Caco-2 (cell line): ENCODE results near the gene OR10A6. TPM values are rescaled to one million over a fixed set of nuclear protein-coding genes. Genes with fewer than 3 reads are reported as not detected.

Experiments used
- BruUV-seq: library from RNA; stranded (reverse); fragments of 400-500 nt; replicated peaks from 2 replicates; lab custom pipeline; 2021; lab: Mats Ljungman, UMichigan
- CTCF ChIA-PET: fragments of 300-600 bp; sonication (Branson Sonifier 250); formaldehyde crosslinking; loops from one replicate; lab custom pipeline; 2022; ENCODE audit warnings: antibody characterized with exemption; lab: Charles Lee
- POLR2A ChIA-PET: fragments of 300-600 bp; sonication (Branson Sonifier 250); formaldehyde crosslinking; loops from one replicate; lab custom pipeline; 2022; ENCODE audit warnings: antibody characterized with exemption; lab: Charles Lee
- DNase-seq, 2 experiments: peaks; one replicate each; pipeline versions ENCODE4 v3.0.0 to v3.0.0-alpha.2; 2020 to 2022
- H3K27me3 ChIP-seq: replicated peaks from 2 replicates; pipeline ENCODE4 v1.6.0; 2011; ENCODE audit warnings: low read length; ENCODE audit not compliant: control insufficient read depth, insufficient read depth
- H3K36me3 ChIP-seq: 2 replicates; pipeline ENCODE4 v1.5.1; 2011; ENCODE audit warnings: low read length; ENCODE audit not compliant: control insufficient read depth, insufficient read depth
- H3K4me1 ChIP-seq: fragments of 250-450 bp; sonication (Bioruptor Pico); 2 replicates; pipeline ENCODE4 v1.5.1; 2020; ENCODE audit warnings: mild to moderate bottlenecking
- H3K4me3 ChIP-seq: 2 replicates; pipeline ENCODE4 v1.5.1; 2011; ENCODE audit warnings: low read depth, mild to moderate bottlenecking, control low read depth, low read length
- H3K9me3 ChIP-seq: fragments of 250-450 bp; sonication (Bioruptor Pico); 2 replicates; pipeline ENCODE4 v1.5.1; 2020; ENCODE audit warnings: mild to moderate bottlenecking, moderate library complexity
- H3K27ac Mint-ChIP-seq: one replicate; pipeline ENCODE4 v1.8.0; 2022; ENCODE audit warnings: mixed read lengths; ENCODE audit not compliant: unreplicated experiment
- H3K27me3 Mint-ChIP-seq: one replicate; pipeline ENCODE4 v1.8.0; 2022; ENCODE audit warnings: mixed read lengths; ENCODE audit not compliant: insufficient read depth, unreplicated experiment
- H3K36me3 Mint-ChIP-seq: one replicate; pipeline ENCODE4 v1.8.0; 2022; ENCODE audit warnings: mild to moderate bottlenecking, mixed read lengths; ENCODE audit not compliant: insufficient read depth, unreplicated experiment
- H3K4me1 Mint-ChIP-seq: one replicate; pipeline ENCODE4 v1.8.0; 2022; ENCODE audit warnings: low read depth, mixed read lengths; ENCODE audit not compliant: unreplicated experiment
- H3K4me3 Mint-ChIP-seq: one replicate; pipeline ENCODE4 v1.8.0; 2022; ENCODE audit warnings: mild to moderate bottlenecking, moderate library complexity, mixed read lengths; ENCODE audit not compliant: unreplicated experiment
- H3K9me3 Mint-ChIP-seq: one replicate; pipeline ENCODE4 v1.8.0; 2022; ENCODE audit warnings: mixed read lengths; ENCODE audit not compliant: unreplicated experiment
- CTCF ChIP-seq, 2 experiments: fragments of 200-600 bp in 1 of 2; IDR thresholded peaks; 1 replicate in 1 of 2; 2 replicates in 1 of 2; pipeline versions ENCODE4 v1.5.1 to v1.8.0; 2011 to 2022; ENCODE audit warnings: antibody characterized with exemption in 1 of 2, control low read depth in 1 of 2, inconsistent platforms in 1 of 2, low read depth in 1 of 2, low read length in 1 of 2, mild to moderate bottlenecking in 1 of 2, moderate library complexity in 1 of 2; ENCODE audit not compliant: insufficient read depth in 1 of 2, severe bottlenecking in 1 of 2, unreplicated experiment in 1 of 2
- intact Hi-C: fragments of 100-400 bp; cut with micrococcal nuclease; formaldehyde crosslinking; loops from one replicate; pipeline ENCODE4 v1.10.0; 2022; ENCODE audit not compliant: unreplicated experiment
- total RNA-seq: library from RNA; stranded (reverse); gene quantifications from 2 replicates; pipeline ENCODE4 v1.2.3, GENCODE V29; 2022

OR10A6 gene
- total RNA-seq, 1 experiment from 2014 or later = not detected

- H3K4me1 Mint-ChIP-seq = no peaks in the 10 kb centered on the region
- no peak overlapping the region for H3K4me3 Mint-ChIP-seq
- peaks cover 14% of the 10 kb centered on the region for H3K36me3 Mint-ChIP-seq
- Histone ChIP-seq H3K36me3 (no peaks in the 10 kb centered on the region), H3K9me3 (peaks cover 11% of the 10 kb centered on the region; the same call in 1 of the 2 replicates), H3K4me1 (peaks cover 10% of the 10 kb centered on the region), H3K4me3 (no peak overlapping the region), H3K27me3 (no peaks in the 10 kb centered on the region)
- H3K27ac Mint-ChIP-seq = no peak overlapping the region
- intact Hi-C loops = no loop called here
- DNase-seq = no peak
- TF ChIP-seq CTCF (IDR thresholded peaks at IDR 0.05; ENCODE audit: insufficient read depth in 1 of 2, low read depth in 1 of 2, low read length in 1 of 2, severe bottlenecking in 1 of 2, unreplicated experiment in 1 of 2) = no peak
- H3K9me3 Mint-ChIP-seq = peaks cover 10% of the 10 kb centered on the region
- no peaks in the 10 kb centered on the region for H3K27me3 Mint-ChIP-seq
- no TSS peak for BruUV-seq
- POLR2A ChIA-PET = no interaction called here
- CTCF ChIA-PET = no interaction called here
These were observed 32.3 kb downstream of the OR10A6 start for GRCh38 chr11:7898666-7899283.

- Mint-ChIP-seq H3K36me3 (peaks cover 10% of the 10 kb centered on the region), H3K4me1 (no peaks in the 10 kb centered on the region), H3K4me3 (no peak overlapping the region), H3K9me3 (peaks cover 10% of the 10 kb centered on the region), H3K27me3 (no peaks in the 10 kb centered on the region), H3K27ac (no peak overlapping the region)
- Histone ChIP-seq H3K27me3 (no peaks in the 10 kb centered on the region), H3K4me3 (no peak overlapping the region), H3K4me1 (peaks cover 9% of the 10 kb centered on the region; the same call in 1 of the 2 replicates), H3K36me3 (no peaks in the 10 kb centered on the region), H3K9me3 (peaks cover 11% of the 10 kb centered on the region; the same call in 1 of the 2 replicates)
- ChIA-PET CTCF (interaction anchor here (0.7 to 1.7 kb wide), 2 partner anchors 91 to 456 kb away, joined by 3 to 12 read pairs; partner anchors contain the start of gene EIF3F), POLR2A (no interaction called here)
- no peak for TF ChIP-seq CTCF (IDR thresholded peaks at IDR 0.05; ENCODE audit: insufficient read depth in 1 of 2, low read depth in 1 of 2, low read length in 1 of 2, severe bottlenecking in 1 of 2, unreplicated experiment in 1 of 2)
- no peak for DNase-seq
- BruUV-seq = no TSS peak
- intact Hi-C loops = no loop called here
These were observed 34.9 kb downstream of the OR10A6 start for GRCh38 chr11:7896009-7896785.

GRCh38 chr11:7894251-7894650, 36.8 kb downstream of the OR10A6 start:
- DNase-seq = no peak
- H3K27me3 Mint-ChIP-seq = no peaks in the 10 kb centered on the region
- Histone ChIP-seq H3K4me1 (peaks cover 9% of the 10 kb centered on the region; the same call in 1 of the 2 replicates), H3K36me3 (no peaks in the 10 kb centered on the region), H3K27me3 (no peaks in the 10 kb centered on the region), H3K4me3 (no peak overlapping the region), H3K9me3 (peaks cover 2% of the 10 kb centered on the region; the same call in 1 of the 2 replicates)
- H3K4me1 Mint-ChIP-seq = no peaks in the 10 kb centered on the region
- H3K36me3 Mint-ChIP-seq = no peaks in the 10 kb centered on the region
- no peak overlapping the region for H3K4me3 Mint-ChIP-seq
- H3K9me3 Mint-ChIP-seq = peaks cover 6% of the 10 kb centered on the region
- CTCF ChIA-PET = interaction anchor here (2.3 kb wide), 1 partner anchor 92 kb away, joined by 47 read pairs; the partner anchor contains the start of gene EIF3F
- intact Hi-C loops = no loop called here
- no peak for TF ChIP-seq CTCF (IDR thresholded peaks at IDR 0.05; ENCODE audit: insufficient read depth in 1 of 2, low read depth in 1 of 2, low read length in 1 of 2, severe bottlenecking in 1 of 2, unreplicated experiment in 1 of 2)
- POLR2A ChIA-PET = no interaction called here
- BruUV-seq = no TSS peak
- H3K27ac Mint-ChIP-seq = no peak overlapping the region
